PFSK-1 (cell line): ENCODE data around the gene SPRING1.

Experiments used
- FOXP2 ChIP-seq: optimal IDR thresholded peaks from 2 replicates; pipeline ENCODE3; 2011; ENCODE audit warnings: borderline replicate concordance, control low read depth, inconsistent platforms; ENCODE audit not compliant: insufficient read depth; ENCODE audit errors: extremely low read length, extremely low read depth
- POLR2AphosphoS5 ChIP-seq: IDR thresholded peaks from 2 replicates; pipeline ENCODE4 v1.6.1; 2012; ENCODE audit warnings: low read depth, mild to moderate bottlenecking, control low read depth, low read length, moderate library complexity
- SIN3A ChIP-seq: IDR thresholded peaks from 2 replicates; pipeline ENCODE4 v1.6.1; 2012; ENCODE audit warnings: mild to moderate bottlenecking, low read length, moderate library complexity, borderline replicate concordance; ENCODE audit not compliant: insufficient read depth
- TF ChIP-seq, protein P1 (sequence below), 2 experiments: IDR thresholded peaks; 2 replicates each; pipeline versions ENCODE4 v1.6.1 to v1.8.0; 2011 to 2012; ENCODE audit warnings: low read depth in 2 of 2, low read length in 2 of 2, control low read depth in 1 of 2, inconsistent platforms in 1 of 2, mild to moderate bottlenecking in 1 of 2, moderate library complexity in 1 of 2; ENCODE audit not compliant: insufficient read depth in 1 of 2

DNA sequence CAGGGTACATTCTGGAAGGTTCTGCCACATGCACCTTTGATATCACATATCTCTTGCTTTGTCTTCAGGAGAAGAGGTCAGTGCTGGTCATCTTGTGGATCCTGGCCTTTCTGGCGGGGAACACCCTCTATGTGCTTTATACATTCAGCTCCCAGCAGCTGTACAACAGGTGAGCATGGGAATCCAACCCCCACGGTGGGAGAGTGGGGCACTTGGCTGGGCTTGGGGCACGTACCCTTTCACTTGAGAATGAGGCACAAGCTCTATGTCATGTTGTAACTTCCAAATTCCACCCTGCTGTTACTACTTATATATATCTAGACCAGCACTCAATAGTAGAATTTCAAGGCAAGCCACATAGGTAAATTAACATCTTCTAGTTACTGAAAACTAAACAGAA is 28.9 kb upstream of the SPRING1 start:
- no peak for TF ChIP-seq FOXP2
- TF ChIP-seq POLR2AphosphoS5: no peak
- no peak for TF ChIP-seq SIN3A
- TF ChIP-seq, protein P1, sequence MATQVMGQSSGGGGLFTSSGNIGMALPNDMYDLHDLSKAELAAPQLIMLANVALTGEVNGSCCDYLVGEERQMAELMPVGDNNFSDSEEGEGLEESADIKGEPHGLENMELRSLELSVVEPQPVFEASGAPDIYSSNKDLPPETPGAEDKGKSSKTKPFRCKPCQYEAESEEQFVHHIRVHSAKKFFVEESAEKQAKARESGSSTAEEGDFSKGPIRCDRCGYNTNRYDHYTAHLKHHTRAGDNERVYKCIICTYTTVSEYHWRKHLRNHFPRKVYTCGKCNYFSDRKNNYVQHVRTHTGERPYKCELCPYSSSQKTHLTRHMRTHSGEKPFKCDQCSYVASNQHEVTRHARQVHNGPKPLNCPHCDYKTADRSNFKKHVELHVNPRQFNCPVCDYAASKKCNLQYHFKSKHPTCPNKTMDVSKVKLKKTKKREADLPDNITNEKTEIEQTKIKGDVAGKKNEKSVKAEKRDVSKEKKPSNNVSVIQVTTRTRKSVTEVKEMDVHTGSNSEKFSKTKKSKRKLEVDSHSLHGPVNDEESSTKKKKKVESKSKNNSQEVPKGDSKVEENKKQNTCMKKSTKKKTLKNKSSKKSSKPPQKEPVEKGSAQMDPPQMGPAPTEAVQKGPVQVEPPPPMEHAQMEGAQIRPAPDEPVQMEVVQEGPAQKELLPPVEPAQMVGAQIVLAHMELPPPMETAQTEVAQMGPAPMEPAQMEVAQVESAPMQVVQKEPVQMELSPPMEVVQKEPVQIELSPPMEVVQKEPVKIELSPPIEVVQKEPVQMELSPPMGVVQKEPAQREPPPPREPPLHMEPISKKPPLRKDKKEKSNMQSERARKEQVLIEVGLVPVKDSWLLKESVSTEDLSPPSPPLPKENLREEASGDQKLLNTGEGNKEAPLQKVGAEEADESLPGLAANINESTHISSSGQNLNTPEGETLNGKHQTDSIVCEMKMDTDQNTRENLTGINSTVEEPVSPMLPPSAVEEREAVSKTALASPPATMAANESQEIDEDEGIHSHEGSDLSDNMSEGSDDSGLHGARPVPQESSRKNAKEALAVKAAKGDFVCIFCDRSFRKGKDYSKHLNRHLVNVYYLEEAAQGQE (IDR thresholded peaks at IDR 0.05; ENCODE audit: insufficient read depth in 1 of 2, low read depth in 2 of 2, low read length in 2 of 2): no peak
